K562 (cell line): ENCODE data around the gene OPCML. TPM values are rescaled to one million over a fixed set of nuclear protein-coding genes. Genes with fewer than 3 reads are reported as not detected.

ENCODE experiments used
- ATAC-seq: fragments of 200-7000 bp; cut with Tn5 transposase; 3 replicates; pipeline ENCODE4 v1.9.1; 2020; ENCODE audit warnings: moderate library complexity
- BruUV-seq: library from RNA; stranded (reverse); fragments of 400-500 nt; replicated peaks from 2 replicates; lab custom pipeline; 2021; lab: Mats Ljungman, UMichigan
- CTCF ChIA-PET: fragments of 300-600 bp; formaldehyde crosslinking; extraction: SDS; loops from one replicate; lab custom pipeline; 2021; ENCODE audit warnings: low intra/inter-chr PET ratio; lab: Yijun Ruan, JAX
- POLR2A ChIA-PET: fragments of 300-600, 350-650 bp; sonication (Branson Sonifier 250); formaldehyde crosslinking; extraction: SDS; loops from one replicate; lab custom pipeline; 2021; ENCODE audit warnings: antibody characterized with exemption, inconsistent platforms; lab: Yijun Ruan, JAX
- DNase-seq, 4 experiments: peaks; one replicate each; pipeline versions ENCODE4 v3.0.0 to v3.0.0-alpha.2; 2011 to 2018; ENCODE audit warnings: low spot score in 3 of 4, mixed read lengths in 3 of 4; ENCODE audit errors: extremely low read depth in 1 of 4
- FAIRE-seq: peaks from 2 replicates; lab custom pipeline; 2011; peaks lifted over from hg19 to GRCh38; lab: Jason Lieb, UNC
- H2AFZ ChIP-seq: 2 replicates; pipeline ENCODE4 v1.6.0; 2011; ENCODE audit warnings: low read depth, low read length, control low read depth, inconsistent platforms
- H3K27ac ChIP-seq: fragments of 200-600 bp; 3 replicates; pipeline ENCODE4 v1.8.0; 2011; ENCODE audit warnings: low read depth, mild to moderate bottlenecking, control low read depth, inconsistent platforms, low read length, moderate library complexity, mixed read lengths; ENCODE audit errors: extremely low read depth
- H3K27me3 ChIP-seq, 2 experiments: fragments of 300-600 bp in 1 of 2; 2 replicates in 1 of 2; 3 replicates in 1 of 2; pipeline versions ENCODE4 v1.6.0 to v1.8.0; 2011; ENCODE audit warnings: inconsistent platforms in 2 of 2, low read length in 2 of 2, mild to moderate bottlenecking in 1 of 2, mixed read lengths in 1 of 2, moderate library complexity in 1 of 2; ENCODE audit not compliant: control insufficient read depth in 2 of 2, insufficient read depth in 2 of 2
- H3K36me3 ChIP-seq: fragments of 300-600 bp; 3 replicates; pipeline ENCODE4 v1.8.0; 2011; ENCODE audit warnings: mild to moderate bottlenecking, low read length, inconsistent platforms; ENCODE audit not compliant: control insufficient read depth, insufficient read depth
- H3K4me1 ChIP-seq, 2 experiments: fragments of 200-600 bp in 1 of 2; replicated peaks in 1 of 2; 2 replicates in 1 of 2; 3 replicates in 1 of 2; pipeline versions ENCODE4 v1.5.1 to v1.8.0; 2011; ENCODE audit warnings: inconsistent platforms in 2 of 2, low read length in 2 of 2, mild to moderate bottlenecking in 1 of 2, mixed read lengths in 1 of 2, moderate library complexity in 1 of 2; ENCODE audit not compliant: control insufficient read depth in 2 of 2, insufficient read depth in 2 of 2
- H3K4me2 ChIP-seq: 2 replicates; pipeline ENCODE4 v1.6.1; 2011; ENCODE audit warnings: low read length, control low read depth, inconsistent platforms, mixed read lengths; ENCODE audit not compliant: insufficient read depth
- H3K4me3 ChIP-seq: fragments of 200-600 bp; sonication (generic), shearing (Covaris generic); 2 replicates; pipeline ENCODE4 v1.5.1; 2016; ENCODE audit warnings: control low read depth, inconsistent platforms
- H3K79me2 ChIP-seq: fragments of 200-600 bp; 3 replicates; pipeline ENCODE4 v1.8.0; 2011; ENCODE audit warnings: low read length, inconsistent platforms; ENCODE audit not compliant: control insufficient read depth, insufficient read depth
- H3K9ac ChIP-seq, 2 experiments: 2 replicates each; pipeline versions ENCODE4 v1.6.0 to v1.6.1; 2011; ENCODE audit warnings: low read depth in 2 of 2, low read length in 2 of 2, control low read depth in 1 of 2, inconsistent platforms in 1 of 2, mild to moderate bottlenecking in 1 of 2, mixed read lengths in 1 of 2; ENCODE audit not compliant: insufficient read depth in 1 of 2
- H3K9me1 ChIP-seq: one replicate; pipeline ENCODE4 v1.6.0; 2011; ENCODE audit warnings: inconsistent platforms, mild to moderate bottlenecking, low read length, moderate library complexity; ENCODE audit not compliant: control insufficient read depth, insufficient read depth
- H3K9me3 ChIP-seq: replicated peaks from 2 replicates; pipeline ENCODE4 v1.5.1; 2011; ENCODE audit warnings: low read depth, low read length, inconsistent platforms; ENCODE audit not compliant: control insufficient read depth, insufficient read depth
- H4K20me1 ChIP-seq: replicated peaks from 2 replicates; pipeline ENCODE4 v1.6.1; 2011; ENCODE audit warnings: low read length, inconsistent platforms, mixed read lengths; ENCODE audit not compliant: control insufficient read depth, insufficient read depth
- FOXA1 ChIP-seq: fragments of 450-650 bp; IDR thresholded peaks from 2 replicates; pipeline ENCODE4 v1.6.1; 2016; ENCODE audit warnings: mild to moderate bottlenecking, borderline replicate concordance
- PHF20 ChIP-seq: fragments of 450-650 bp; IDR thresholded peaks from 2 replicates; pipeline ENCODE4 v1.6.1; 2018; ENCODE audit not compliant: partially characterized antibody
- SNIP1 ChIP-seq: fragments of 450-650 bp; IDR thresholded peaks from 2 replicates; pipeline ENCODE4 v1.7.1; 2017; ENCODE audit warnings: low read depth, mild to moderate bottlenecking
- TAF1 ChIP-seq: IDR thresholded peaks from 2 replicates; pipeline ENCODE4 v1.6.1; 2011; ENCODE audit warnings: mild to moderate bottlenecking, low read length, moderate library complexity; ENCODE audit not compliant: insufficient read depth, control insufficient read depth, severe bottlenecking; ENCODE audit errors: extremely low read depth
- TSHZ1 ChIP-seq: fragments of 250-450 bp; sonication (Bioruptor Pico); IDR thresholded peaks from 2 replicates; pipeline ENCODE4 v1.4.0; 2020; ENCODE audit warnings: mild to moderate bottlenecking, moderate library complexity
- ZFP36 ChIP-seq: fragments of 150-350 bp; IDR thresholded peaks from 2 replicates; pipeline ENCODE4 v1.6.1; 2018; ENCODE audit warnings: low read length, low read depth; ENCODE audit not compliant: partially characterized antibody
- WGBS: fragments of 100-300 bp; shearing (Covaris generic); methylation state at CpG from one replicate; pipeline ENCODE4 v1.1.6; 2016; ENCODE audit warnings: low coverage, mixed read lengths; ENCODE audit not compliant: insufficient coverage; ENCODE audit errors: missing lambda C conversion rate; 5-methylcytosine and 5-hydroxymethylcytosine counted together
- in situ Hi-C: fragments of 300-500 bp; cut with MboI; formaldehyde crosslinking; loops from 4 replicates; pipeline ENCODE4 v1.15.0; 2018; ENCODE audit warnings: inconsistent platforms, mixed read lengths
- intact Hi-C: fragments of 100-400 bp; cut with micrococcal nuclease; formaldehyde crosslinking; loops from 2 replicates; pipeline ENCODE4 v1.14.2; 2022
- polyA plus RNA-seq, 8 experiments: library from polyadenylated mRNA; depleted of rRNA in 4 of 8; stranded (reverse) in 5 of 8; unstranded in 3 of 8; fragments of >200 nt; fragmentation: Nextera tagmentation in 2 of 8; fragmentation: Illumina TruSeq in 1 of 8; extraction: Ambion mirVana in 2 of 8; extraction: Trizol in 1 of 8; gene quantifications; 2 replicates each; pipeline versions ENCODE4 v1.2.1 to v1.2.3, GENCODE V29; 2011 to 2014; ENCODE audit warnings: inconsistent platforms in 1 of 8, missing spikeins in 1 of 8
- total RNA-seq, 7 experiments: library from RNA; depleted of rRNA in 6 of 7; stranded (reverse); fragments of >200 nt in 6 of 7; fragmentation: Illumina TruSeq in 2 of 7; extraction: Trizol in 2 of 7; gene quantifications; 2 replicates each; pipeline versions ENCODE4 v1.2.1 to v1.2.3, GENCODE V29; 2011 to 2021; ENCODE audit warnings: low replicate concordance in 1 of 7
- TF ChIP-seq, protein P1 (sequence below), 2 experiments: IDR thresholded peaks in 1 of 2; conservative IDR thresholded peaks in 1 of 2; 2 replicates each; pipeline ENCODE4 v1.6.1; 2016; ENCODE audit warnings: low read depth in 2 of 2, mild to moderate bottlenecking in 1 of 2, missing compliant biosample characterization in 1 of 2, missing genetic modification characterization in 1 of 2, moderate library complexity in 1 of 2

The OPCML gene
- total and polyA plus RNA-seq, 9 of the 15 experiments (the other 6 are each of a cell fraction or from before 2014, with no cell fraction given), result not detected

DNA sequence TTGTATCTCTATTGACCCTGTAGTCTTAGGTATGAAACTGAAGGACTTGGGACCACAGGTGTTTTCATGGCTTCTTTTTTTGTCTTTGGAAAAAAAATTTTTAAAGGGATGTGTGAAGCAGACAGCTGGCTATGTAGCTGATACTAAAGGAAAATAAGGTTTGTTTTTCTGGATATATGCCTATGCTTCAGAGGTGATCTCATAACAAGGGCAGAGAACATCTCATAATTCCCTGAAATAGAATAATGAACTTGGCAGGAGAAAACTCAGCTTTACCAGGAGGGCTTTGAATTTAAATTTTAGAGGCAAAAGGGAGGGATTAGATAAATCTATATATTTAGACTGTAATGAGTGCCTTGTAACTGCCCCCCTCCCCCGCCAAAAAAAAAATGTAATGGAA, 714.9 kb downstream of the OPCML start (continued):
- TF ChIP-seq TAF1 (no peak), FOXA1 (no peak), PHF20 (no peak)

DNA sequence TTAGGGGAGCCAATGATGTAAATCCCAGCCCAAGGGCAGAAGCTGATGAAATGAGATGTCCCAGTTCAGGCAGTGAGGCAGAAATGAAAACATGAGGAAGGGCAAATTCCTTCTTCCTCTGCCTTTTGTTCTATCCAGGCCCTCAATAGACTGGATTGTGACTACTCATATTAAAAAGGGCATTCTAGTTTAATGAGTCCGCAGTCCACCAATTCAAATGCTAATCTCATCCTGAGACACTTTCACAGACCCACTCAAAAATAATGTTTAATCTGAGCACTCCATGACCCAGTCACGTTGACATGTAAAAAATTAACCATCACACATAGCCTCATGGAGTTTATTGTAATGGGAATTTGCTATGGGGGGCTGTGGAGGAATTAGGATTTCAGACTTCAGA, 717.9 kb downstream of the OPCML start:
- Histone ChIP-seq H3K27ac (no peak overlapping the region), H3K36me3 (no peaks in the 10 kb centered on the region), H3K4me2 (no peak overlapping the region), H3K27me3 (no peaks in the 10 kb centered on the region), H3K4me3 (no peak overlapping the region), H3K9me1 (no peaks in the 10 kb centered on the region), H2AFZ (no peak overlapping the region), H4K20me1 (no peaks in the 10 kb centered on the region), H3K79me2 (no peaks in the 10 kb centered on the region), H3K9me3 (no peaks in the 10 kb centered on the region; the same call in 1 of the 2 replicates), H3K4me1 (no peaks in the 10 kb centered on the region), H3K9ac (no peak overlapping the region)
- BruUV-seq, result no TSS peak
- intact Hi-C loops (no loop called here), in situ Hi-C loops (no loop called here)
- WGBS, result 8% methylated on average over 2 of the region's 2 CpGs
- ChIA-PET POLR2A (no interaction called here), CTCF (no interaction called here)
- FAIRE-seq (no peak), DNase-seq (no peak), ATAC-seq (no peak)
- TF ChIP-seq, protein P1, sequence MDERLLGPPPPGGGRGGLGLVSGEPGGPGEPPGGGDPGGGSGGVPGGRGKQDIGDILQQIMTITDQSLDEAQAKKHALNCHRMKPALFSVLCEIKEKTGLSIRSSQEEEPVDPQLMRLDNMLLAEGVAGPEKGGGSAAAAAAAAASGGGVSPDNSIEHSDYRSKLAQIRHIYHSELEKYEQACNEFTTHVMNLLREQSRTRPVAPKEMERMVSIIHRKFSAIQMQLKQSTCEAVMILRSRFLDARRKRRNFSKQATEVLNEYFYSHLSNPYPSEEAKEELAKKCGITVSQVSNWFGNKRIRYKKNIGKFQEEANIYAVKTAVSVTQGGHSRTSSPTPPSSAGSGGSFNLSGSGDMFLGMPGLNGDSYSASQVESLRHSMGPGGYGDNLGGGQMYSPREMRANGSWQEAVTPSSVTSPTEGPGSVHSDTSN (CRISPR knock-in tag; IDR thresholded peaks at IDR 0.05; ENCODE audit: low read depth), result no peak
- TF ChIP-seq, protein P1 (tag; conservative IDR thresholded peaks at IDR 0.05; ENCODE audit: low read depth), result no peak
- TF ChIP-seq SNIP1, result no peak
- no peak for TF ChIP-seq TSHZ1 (CRISPR knock-in tag)
- no peak for TF ChIP-seq ZFP36
